Left colon (tissue), 2 donors: ENCODE data around the gene LSP1. TPM values are rescaled to one million over a fixed set of nuclear protein-coding genes. Genes with fewer than 3 reads are reported as not detected.
"Not testable (repeated sequence)": the region's sequence is repeated elsewhere in the genome, so short reads cannot be mapped to it uniquely, and the experiment has no call there.

Experiments used
- ATAC-seq: fragments of 200-7000 bp; cut with Tn5 transposase; one replicate; pipeline ENCODE4 v1.9.1; 2020; ENCODE audit warnings: mild to moderate bottlenecking, moderate library complexity
- DNase-seq, 2 donors: peaks; one replicate each; pipeline ENCODE4 v3.0.0-alpha.2; 2020
- intact Hi-C, 2 donors: fragments of 100-400 bp; cut with DNase I in 1 of 2; cut with micrococcal nuclease in 1 of 2; formaldehyde crosslinking; loops; one replicate each; pipeline versions ENCODE4 v1.11.2 to v1.14.0; 2022; cut with DNase I, micrococcal nuclease
- long read RNA-seq: library from polyadenylated mRNA; unstranded; transcript quantifications from one replicate; pipeline ENCODE4 v2.0.0, GENCODE V29; 2021
- total RNA-seq, 2 donors: library from RNA; stranded (reverse); fragmentation: NEBNext Ultra II Directional; extraction: Animal tissue kit (Norgen Biotek cat#: 25700); gene quantifications; one replicate each; pipeline ENCODE4 v1.2.1, GENCODE V29; 2021
- donor health status: DM: no; HTN: no; CAD: no.
- donor health status: DM: yes; HTN: yes; CAD: no.

LSP1 gene
- 10 to 100 TPM in 1 of 2 donors, 1 to 10 TPM in 1; 9.9 to 28.6 TPM for total RNA-seq
- long read RNA-seq, transcript LSP1-203 (11 exons, 1,785 nt): major isoform, 7 of 21 reads
- long read RNA-seq, transcript LSP1-201 (11 exons, 1,699 nt): minor isoform, 6 of 21 reads
- long read RNA-seq, partial matches to known transcripts: 3 of 21 reads
- long read RNA-seq, other reads (novel, unspliced or antisense): 4 of 21 reads

DNA sequence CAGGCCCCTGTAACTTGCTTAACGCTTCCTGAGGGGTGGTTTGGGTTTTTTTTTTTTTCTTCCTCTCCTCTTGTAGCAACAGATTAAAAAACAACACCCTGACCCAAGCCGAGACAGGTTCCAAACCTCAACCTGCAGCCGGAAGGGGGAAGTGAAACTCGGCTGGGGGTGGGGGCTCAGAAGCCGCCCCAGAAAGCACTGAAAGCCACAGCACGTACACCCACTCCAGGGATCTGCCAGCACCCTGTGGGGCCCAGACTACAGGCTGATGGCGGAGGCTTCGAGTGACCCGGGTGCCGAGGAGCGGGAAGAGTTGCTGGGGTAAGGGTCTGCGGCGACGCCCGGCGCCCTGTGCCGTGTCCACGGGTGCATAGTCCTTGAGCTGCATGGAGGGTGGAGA lies at the start of gene LSP1:
TSS of gene LSP1 (plus strand) at position 208 of the 400 bp plus-strand sequence. CDS start at position 269, 61 bp downstream.
- DNase-seq (peak; percentile 62 to 69), ATAC-seq (peak; percentile 49)
- intact Hi-C loops: no loop called here

- ATAC-seq (no peak), DNase-seq (no peak)
- intact Hi-C loops: no loop called here
Measured at GRCh38 chr11:1803246-1803645, 49.6 kb upstream of the LSP1 start.

DNA sequence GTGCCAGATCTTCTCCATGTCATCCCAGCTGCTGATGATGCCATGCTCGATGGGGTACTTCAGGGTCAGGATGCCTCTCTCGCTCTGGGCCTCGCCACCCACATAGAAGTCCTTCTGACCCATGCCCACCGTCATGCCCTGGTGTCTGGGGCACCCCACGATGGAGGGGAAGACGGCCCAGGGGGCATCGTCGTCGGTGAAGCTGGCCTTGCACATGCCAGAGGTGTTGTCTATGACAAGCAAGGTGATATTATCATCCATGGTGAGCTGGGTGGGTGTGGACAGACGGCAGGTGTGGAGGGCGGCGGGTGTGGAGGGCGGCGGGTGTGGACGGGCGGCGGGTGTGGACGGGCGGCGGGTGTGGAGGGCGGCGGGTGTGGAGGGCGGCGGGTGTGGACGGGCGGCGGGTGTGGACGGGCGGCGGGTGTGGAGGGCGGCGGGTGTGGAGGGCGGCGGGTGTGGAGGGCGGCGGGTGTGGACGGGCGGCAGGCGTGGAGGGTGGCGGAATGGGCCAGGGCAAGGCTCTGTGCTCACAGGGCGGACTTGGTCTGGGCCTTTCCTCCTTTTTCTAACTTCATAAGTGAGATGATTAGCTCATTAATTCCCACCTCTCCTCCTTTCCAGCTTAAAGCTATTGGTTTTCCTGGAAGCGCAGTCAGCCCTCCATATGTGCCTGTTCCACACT lies 48.9 kb upstream of the LSP1 start:
- peak; percentile 59 for ATAC-seq
- DNase-seq, intact Hi-C loops: not testable (repeated sequence)

DNA sequence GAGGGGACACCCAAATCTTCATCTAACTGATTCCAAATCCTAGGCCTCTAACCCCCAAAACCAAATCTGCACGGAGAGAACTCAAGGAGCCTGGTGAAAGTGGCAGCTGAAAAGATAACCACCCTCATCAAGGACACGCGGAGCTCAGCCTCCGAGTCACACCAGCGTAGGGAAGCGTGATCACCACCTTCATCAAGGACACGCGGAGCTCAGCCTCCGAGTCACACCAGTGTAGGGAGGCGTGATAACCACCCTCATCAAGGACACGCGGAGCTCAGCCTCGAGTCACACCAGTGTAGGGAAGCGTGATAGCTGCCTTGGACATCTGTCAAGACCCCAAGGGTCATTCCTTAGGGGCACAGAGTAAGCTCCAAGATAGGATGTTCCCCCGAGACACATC lies 47.4 kb upstream of the LSP1 start:
- intact Hi-C loops: no loop called here
- no peak for DNase-seq
- ATAC-seq: no peak

DNA sequence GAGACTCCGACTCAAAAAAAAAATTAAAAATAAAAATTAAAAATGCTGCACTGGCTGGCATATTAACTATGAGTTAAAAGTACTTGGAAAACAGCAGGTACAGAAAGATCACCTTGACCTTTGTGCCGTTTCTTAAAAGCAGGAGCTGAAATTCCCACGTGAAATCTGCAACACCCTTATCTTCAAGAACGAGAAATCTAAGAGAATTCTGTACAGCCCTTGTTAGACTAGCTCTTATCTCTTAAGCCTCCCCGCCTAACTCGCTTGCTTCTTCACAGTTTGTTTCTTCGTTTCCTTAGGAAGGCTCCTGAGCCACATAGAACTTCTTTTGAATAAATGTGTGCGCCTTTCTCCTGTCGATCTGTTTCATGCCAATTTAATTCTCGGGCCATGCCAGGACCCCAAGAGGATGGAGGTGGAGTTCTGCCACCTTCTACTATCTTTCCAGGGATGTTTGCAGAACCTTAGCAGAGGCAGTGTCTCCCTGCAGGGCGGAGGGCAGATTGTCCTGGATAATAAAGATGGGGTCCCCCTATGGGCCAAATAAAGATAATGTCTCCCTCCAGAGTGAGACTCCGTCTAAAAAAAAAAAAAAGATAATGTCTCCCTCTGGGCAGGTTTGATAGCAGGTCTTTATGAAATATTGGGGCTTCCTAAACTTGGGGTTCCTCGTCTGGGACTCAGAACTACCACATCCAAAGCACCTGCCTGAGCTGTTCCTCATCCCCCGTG lies 45.5 kb upstream of the LSP1 start:
- ATAC-seq (no peak), DNase-seq (no peak)
- intact Hi-C loops: no loop called here

DNA sequence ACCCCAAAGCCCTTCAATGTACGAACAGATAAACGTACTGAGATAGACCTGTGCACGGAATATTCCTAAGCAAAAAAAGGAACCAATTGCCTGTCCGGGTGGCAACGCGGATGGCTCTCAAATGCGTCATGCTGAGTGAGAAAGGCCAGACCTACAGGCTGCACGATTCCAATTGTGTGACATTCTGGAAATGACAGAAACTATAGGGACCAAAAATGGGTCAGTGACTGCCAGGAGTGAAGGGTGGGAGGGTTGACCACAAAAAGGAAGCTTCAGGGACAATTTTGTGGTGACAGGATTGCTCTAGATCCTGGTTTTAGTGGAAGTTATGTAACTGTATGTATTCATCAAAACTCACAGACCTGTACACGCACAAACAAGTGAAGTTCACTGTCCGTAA lies 42.1 kb upstream of the LSP1 start:
- intact Hi-C loops: no loop called here

GRCh38 chr11:1812274-1812673 lies 40.6 kb upstream of the LSP1 start:
- intact Hi-C loops: no loop called here
- ATAC-seq: no peak
- DNase-seq: no peak

More for the DNA sequence above, 42.1 kb upstream of the LSP1 start:
- DNase-seq: no peak
- ATAC-seq: no peak

GRCh38 chr11:1812801-1813200 lies 40.1 kb upstream of the LSP1 start:
- DNase-seq (no peak), ATAC-seq (no peak)
- intact Hi-C loops: no loop called here

GRCh38 chr11:1813356-1813755 lies 39.5 kb upstream of the LSP1 start:
- DNase-seq, intact Hi-C loops, ATAC-seq: not testable (repeated sequence)

GRCh38 chr11:1814691-1815090 lies 38.2 kb upstream of the LSP1 start:
- intact Hi-C loops: no loop called here
- DNase-seq: no peak
- ATAC-seq: no peak

- ATAC-seq (no peak), DNase-seq (no peak)
- intact Hi-C loops: no loop called here
Measured at GRCh38 chr11:1815311-1815710, 37.6 kb upstream of the LSP1 start.

DNA sequence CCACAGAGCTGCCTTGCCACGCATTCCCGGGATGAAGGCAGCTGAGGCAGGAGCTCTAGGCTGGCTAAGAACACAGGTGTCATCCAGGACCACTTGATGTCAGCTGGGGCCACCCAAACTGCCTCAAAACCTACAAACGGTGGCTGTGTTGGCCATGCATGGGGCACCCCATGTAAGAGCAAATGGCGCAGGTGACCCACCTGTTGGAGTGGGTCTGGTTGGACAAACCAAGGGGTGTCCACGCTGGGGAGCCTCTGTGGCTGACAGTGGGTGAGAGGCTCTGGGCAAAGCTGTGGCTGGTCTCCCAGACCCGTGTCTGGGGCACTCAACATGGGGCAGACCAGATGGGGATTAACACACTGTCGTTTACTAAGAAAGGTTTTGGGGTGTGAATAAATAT lies 37.1 kb upstream of the LSP1 start:
- no peak for DNase-seq
- ATAC-seq: no peak
- intact Hi-C loops: no loop called here

- intact Hi-C loops: no loop called here
- ATAC-seq: no peak
- no peak for DNase-seq
Measured at GRCh38 chr11:1817000-1817399, 35.9 kb upstream of the LSP1 start.

GRCh38 chr11:1817511-1817910 lies 35.4 kb upstream of the LSP1 start:
- intact Hi-C loops: no loop called here
- no peak for ATAC-seq
- no peak for DNase-seq

DNA sequence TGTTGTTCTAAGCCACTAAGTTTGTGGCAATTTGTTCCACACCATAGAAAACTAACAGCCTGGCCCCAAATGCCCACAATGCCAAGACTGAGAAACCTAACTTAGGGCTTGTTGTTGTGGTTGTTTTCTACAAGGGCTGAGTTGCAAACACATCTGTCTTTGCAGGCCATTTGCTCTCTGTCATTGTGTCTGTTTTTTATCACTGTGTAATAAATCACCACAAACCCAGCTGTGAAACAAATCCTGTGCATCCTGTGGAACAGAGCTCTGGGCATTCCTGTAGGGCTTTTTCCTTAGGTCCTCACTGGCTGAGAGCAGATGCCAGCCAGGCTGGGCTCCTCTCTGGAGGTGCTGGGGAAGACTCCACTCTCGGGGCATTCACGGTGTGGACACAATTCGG lies 33.8 kb upstream of the LSP1 start:
- ATAC-seq (no peak), DNase-seq (no peak)
- intact Hi-C loops: no loop called here

- DNase-seq: no peak
- ATAC-seq: no peak
- intact Hi-C loops: no loop called here
Measured at GRCh38 chr11:1820463-1821325, 32.2 kb upstream of the LSP1 start.

- intact Hi-C loops: no loop called here
- DNase-seq (no peak), ATAC-seq (no peak)
Measured at GRCh38 chr11:1821562-1821961, 31.3 kb upstream of the LSP1 start.

DNA sequence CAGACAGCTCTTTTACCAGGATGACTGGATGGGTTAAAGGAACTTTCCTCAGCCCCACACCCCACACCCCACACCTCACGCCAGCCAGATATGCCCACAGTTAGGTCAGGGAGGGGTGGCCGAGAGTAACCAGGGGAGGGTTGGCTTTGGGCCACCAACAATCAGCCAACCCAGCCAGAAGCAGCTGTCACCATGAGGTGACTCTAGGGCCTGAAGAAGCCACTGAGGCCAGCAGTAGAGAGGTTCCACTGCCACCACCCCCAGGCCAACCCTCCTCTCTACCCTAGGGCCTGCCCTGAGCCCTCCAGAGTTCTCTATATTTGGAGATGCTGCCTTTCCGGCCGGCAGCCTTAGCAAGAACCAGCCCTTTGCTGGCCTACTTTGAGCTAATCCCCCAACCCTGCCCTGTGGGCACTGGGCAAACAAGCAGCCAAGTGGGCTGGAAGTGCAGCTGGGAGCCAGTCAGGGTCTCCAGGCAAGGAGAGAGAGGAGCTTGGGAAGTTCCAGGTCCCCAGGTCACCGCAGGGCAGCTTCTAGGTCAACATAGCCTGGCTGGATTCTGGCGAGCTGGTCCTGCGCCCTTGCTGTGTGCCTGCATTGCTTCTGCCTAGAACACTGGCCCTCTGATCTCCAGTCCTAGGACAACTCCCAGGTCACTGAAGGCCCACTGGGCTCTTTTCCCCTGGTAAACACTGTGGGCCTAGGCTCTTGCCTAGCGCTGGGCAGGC lies 30.1 kb upstream of the LSP1 start:
- no peak for ATAC-seq
- intact Hi-C loops: no loop called here
- no peak for DNase-seq
